Endothelial cell (in vitro differentiated cells): ENCODE measurements around the gene CD28. TPM values are rescaled to one million over a fixed set of nuclear protein-coding genes. Genes with fewer than 3 reads are reported as not detected.

ENCODE experiments used
- DNase-seq: peaks from one replicate; pipeline ENCODE4 v3.0.0; 2021; ENCODE audit warnings: low spot score
- H3K27ac Mint-ChIP-seq: one replicate; pipeline ENCODE4 v1.8.0; 2021; ENCODE audit warnings: mixed read lengths, inconsistent platforms; ENCODE audit not compliant: unreplicated experiment
- H3K27me3 Mint-ChIP-seq: one replicate; pipeline ENCODE4 v1.8.0; 2021; ENCODE audit warnings: mild to moderate bottlenecking, moderate library complexity, mixed read lengths, inconsistent platforms; ENCODE audit not compliant: unreplicated experiment
- H3K36me3 Mint-ChIP-seq: one replicate; pipeline ENCODE4 v1.8.0; 2021; ENCODE audit warnings: mild to moderate bottlenecking, low read depth, mixed read lengths, inconsistent platforms; ENCODE audit not compliant: unreplicated experiment
- H3K4me1 Mint-ChIP-seq: one replicate; pipeline ENCODE4 v1.8.0; 2021; ENCODE audit warnings: mild to moderate bottlenecking, mixed read lengths, inconsistent platforms; ENCODE audit not compliant: unreplicated experiment
- H3K4me3 Mint-ChIP-seq: one replicate; pipeline ENCODE4 v1.8.0; 2021; ENCODE audit warnings: mild to moderate bottlenecking, mixed read lengths, inconsistent platforms; ENCODE audit not compliant: unreplicated experiment
- H3K9me3 Mint-ChIP-seq: one replicate; pipeline ENCODE4 v1.8.0; 2021; ENCODE audit warnings: mixed read lengths, inconsistent platforms; ENCODE audit not compliant: unreplicated experiment
- total RNA-seq: library from RNA; stranded (reverse); fragmentation: NEBNext Ultra II Directional; extraction: Animal tissue kit (Norgen Biotek cat#: 25700); gene quantifications from one replicate; pipeline ENCODE4 v1.2.1, GENCODE V29; 2021; ENCODE audit not compliant: unreplicated experiment
- TF ChIP-seq, protein P1 (sequence below): fragments of 200-600 bp; sonication (generic); IDR thresholded peaks from one replicate; pipeline ENCODE4 v1.5.0; 2021; ENCODE audit warnings: antibody characterized with exemption; ENCODE audit not compliant: unreplicated experiment

CD28 gene
- total RNA-seq, 1 donor from 2014 or later: not detected

DNA sequence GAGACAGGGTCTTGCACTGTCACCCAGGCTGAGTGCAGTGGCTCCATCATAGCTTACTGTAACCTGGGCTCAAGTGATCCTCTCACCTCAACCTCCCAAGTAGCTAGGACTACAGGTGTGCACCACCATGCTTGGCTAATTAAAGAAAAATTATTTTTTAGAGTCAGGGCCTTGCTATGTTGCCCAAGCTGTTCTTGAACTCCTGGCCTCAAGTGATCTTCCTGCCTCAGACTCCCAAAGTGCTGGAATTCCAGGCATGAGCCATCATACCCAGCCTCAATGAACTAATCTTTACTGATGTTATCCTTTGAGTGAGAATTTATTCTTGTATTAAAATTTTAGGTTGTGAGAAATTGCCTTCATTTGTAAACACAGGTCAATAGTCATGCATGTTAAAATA lies 27.0 kb upstream of the CD28 start:
- H3K9me3 Mint-ChIP-seq: no peaks in the 10 kb centered on the region
- H3K4me1 Mint-ChIP-seq: peaks cover 22% of the 10 kb centered on the region
- TF ChIP-seq, protein P1, sequence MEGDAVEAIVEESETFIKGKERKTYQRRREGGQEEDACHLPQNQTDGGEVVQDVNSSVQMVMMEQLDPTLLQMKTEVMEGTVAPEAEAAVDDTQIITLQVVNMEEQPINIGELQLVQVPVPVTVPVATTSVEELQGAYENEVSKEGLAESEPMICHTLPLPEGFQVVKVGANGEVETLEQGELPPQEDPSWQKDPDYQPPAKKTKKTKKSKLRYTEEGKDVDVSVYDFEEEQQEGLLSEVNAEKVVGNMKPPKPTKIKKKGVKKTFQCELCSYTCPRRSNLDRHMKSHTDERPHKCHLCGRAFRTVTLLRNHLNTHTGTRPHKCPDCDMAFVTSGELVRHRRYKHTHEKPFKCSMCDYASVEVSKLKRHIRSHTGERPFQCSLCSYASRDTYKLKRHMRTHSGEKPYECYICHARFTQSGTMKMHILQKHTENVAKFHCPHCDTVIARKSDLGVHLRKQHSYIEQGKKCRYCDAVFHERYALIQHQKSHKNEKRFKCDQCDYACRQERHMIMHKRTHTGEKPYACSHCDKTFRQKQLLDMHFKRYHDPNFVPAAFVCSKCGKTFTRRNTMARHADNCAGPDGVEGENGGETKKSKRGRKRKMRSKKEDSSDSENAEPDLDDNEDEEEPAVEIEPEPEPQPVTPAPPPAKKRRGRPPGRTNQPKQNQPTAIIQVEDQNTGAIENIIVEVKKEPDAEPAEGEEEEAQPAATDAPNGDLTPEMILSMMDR: no peak
- no peaks in the 10 kb centered on the region for H3K36me3 Mint-ChIP-seq
- no peak overlapping the region for H3K4me3 Mint-ChIP-seq
- H3K27ac Mint-ChIP-seq: no peak overlapping the region
- H3K27me3 Mint-ChIP-seq: no peaks in the 10 kb centered on the region
- no peak for DNase-seq

DNA sequence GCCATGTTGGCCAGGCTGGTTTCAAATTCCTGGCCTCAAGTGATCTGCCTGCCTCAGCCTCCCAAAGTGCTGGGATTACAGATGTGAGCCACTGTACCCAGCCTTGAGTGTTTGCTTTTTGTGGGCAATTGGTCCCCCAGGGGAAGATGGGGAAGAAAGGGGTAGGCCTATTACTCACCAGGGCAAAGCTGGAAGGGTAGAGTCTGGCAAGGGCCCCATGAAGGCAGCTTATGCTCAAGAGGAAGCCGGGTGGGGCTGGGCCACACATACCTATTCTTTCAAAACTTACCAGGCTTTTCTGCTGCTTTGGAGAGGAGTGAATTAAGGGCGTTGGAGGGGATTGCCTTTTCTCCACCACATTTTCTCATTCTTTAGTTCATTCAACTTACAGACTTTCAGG lies 24.5 kb upstream of the CD28 start:
- TF ChIP-seq, protein P1: no peak
- DNase-seq: no peak
- H3K9me3 Mint-ChIP-seq: no peaks in the 10 kb centered on the region
- H3K27ac Mint-ChIP-seq: no peak overlapping the region
- no peak overlapping the region for H3K4me3 Mint-ChIP-seq
- no peaks in the 10 kb centered on the region for H3K36me3 Mint-ChIP-seq
- H3K27me3 Mint-ChIP-seq: no peaks in the 10 kb centered on the region
- H3K4me1 Mint-ChIP-seq: peaks cover 18% of the 10 kb centered on the region

DNA sequence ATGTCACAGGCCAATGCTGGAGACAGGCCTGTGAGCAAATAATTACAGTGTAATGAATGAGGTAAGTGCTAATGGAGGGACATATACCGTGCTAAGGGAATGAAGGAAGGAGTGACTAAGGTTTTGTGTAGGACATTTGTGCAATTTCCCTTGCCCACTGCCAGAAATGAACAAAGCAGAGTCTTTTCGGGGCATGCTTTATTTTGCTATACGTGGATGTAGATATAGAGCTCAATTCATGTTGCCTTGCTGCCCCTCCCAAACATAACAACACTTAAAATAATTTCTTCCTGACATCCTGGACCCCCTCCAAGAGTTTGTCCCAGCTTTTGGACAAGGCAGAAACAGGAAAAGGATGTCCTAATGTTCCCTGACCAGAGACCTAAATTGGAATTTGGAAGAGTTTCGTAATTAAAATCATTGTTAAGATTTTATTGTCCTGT lies 23.7 kb upstream of the CD28 start:
- Mint-ChIP-seq H3K4me1 (peaks cover 18% of the 10 kb centered on the region), H3K9me3 (no peaks in the 10 kb centered on the region), H3K4me3 (no peak overlapping the region), H3K36me3 (no peaks in the 10 kb centered on the region), H3K27ac (no peak overlapping the region), H3K27me3 (no peaks in the 10 kb centered on the region)
- TF ChIP-seq, protein P1: no peak
- no peak for DNase-seq

DNA sequence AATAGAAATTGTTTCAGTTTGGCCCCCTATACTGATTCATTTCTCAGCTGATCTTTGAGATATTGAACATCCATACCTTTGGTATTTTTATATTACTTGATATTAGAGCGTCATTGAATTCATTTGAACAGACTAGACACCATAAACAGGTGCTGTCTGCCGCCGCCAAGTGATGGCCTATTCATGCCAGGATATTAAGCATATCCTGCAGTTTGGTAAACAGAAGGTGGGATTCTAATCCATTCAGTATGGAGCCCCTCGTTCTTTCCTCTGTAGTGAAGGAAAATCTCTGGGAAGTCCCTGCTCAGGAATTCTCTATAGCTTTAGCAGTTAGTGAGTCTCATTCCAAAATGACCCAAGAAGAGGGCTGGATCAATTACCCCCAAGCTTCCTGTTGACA lies 23.0 kb upstream of the CD28 start:
- Mint-ChIP-seq H3K4me3 (no peak overlapping the region), H3K36me3 (no peaks in the 10 kb centered on the region), H3K27ac (no peak overlapping the region), H3K27me3 (no peaks in the 10 kb centered on the region), H3K9me3 (no peaks in the 10 kb centered on the region), H3K4me1 (peaks cover 18% of the 10 kb centered on the region)
- TF ChIP-seq, protein P1: no peak
- DNase-seq: no peak

DNA sequence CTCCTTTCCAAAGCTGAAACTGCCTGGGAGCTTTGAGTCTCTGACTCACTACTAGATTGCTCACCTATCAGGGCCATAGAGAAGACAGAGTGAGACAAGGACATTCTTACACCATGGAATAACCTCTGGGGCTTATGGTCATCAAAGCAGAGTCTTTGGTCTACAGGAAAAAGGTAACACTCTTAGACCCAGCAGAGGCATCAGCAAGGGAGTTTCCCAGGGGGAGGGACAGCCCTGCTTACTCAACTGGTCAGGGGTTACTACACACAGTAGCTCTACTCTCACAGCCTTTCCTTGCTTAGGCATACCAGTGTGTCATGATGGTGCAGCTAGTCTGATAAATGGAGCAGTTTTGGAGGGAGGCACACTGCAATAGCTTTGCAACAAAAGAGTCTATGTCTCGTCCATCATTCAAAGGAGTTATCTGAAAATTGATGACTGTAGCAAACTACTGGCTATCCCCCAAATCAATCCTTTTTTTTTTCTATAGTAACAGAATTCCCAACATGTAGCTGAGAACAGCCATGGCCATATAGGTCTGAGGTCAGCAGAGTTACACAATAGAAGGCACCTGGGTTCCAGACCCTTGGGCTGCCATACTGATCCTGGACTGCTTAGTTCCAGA lies 22.4 kb upstream of the CD28 start:
- Mint-ChIP-seq H3K4me3 (no peak overlapping the region), H3K27me3 (no peaks in the 10 kb centered on the region), H3K9me3 (no peaks in the 10 kb centered on the region), H3K36me3 (no peaks in the 10 kb centered on the region), H3K4me1 (peaks cover 18% of the 10 kb centered on the region), H3K27ac (no peak overlapping the region)
- DNase-seq: no peak
- TF ChIP-seq, protein P1: no peak
